CD1c-positive myeloid dendritic cell (primary cell): ENCODE results near the gene TMEM98.
"Not testable (repeated sequence)": the region's sequence is repeated elsewhere in the genome, so short reads cannot be mapped to it uniquely, and the experiment has no call there.

Source experiments
- DNase-seq: peaks from one replicate; pipeline ENCODE4 v3.0.0-alpha.2; 2016; ENCODE audit errors: extremely low spot score

The TMEM98 gene, protein sequence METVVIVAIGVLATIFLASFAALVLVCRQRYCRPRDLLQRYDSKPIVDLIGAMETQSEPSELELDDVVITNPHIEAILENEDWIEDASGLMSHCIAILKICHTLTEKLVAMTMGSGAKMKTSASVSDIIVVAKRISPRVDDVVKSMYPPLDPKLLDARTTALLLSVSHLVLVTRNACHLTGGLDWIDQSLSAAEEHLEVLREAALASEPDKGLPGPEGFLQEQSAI

DNA sequence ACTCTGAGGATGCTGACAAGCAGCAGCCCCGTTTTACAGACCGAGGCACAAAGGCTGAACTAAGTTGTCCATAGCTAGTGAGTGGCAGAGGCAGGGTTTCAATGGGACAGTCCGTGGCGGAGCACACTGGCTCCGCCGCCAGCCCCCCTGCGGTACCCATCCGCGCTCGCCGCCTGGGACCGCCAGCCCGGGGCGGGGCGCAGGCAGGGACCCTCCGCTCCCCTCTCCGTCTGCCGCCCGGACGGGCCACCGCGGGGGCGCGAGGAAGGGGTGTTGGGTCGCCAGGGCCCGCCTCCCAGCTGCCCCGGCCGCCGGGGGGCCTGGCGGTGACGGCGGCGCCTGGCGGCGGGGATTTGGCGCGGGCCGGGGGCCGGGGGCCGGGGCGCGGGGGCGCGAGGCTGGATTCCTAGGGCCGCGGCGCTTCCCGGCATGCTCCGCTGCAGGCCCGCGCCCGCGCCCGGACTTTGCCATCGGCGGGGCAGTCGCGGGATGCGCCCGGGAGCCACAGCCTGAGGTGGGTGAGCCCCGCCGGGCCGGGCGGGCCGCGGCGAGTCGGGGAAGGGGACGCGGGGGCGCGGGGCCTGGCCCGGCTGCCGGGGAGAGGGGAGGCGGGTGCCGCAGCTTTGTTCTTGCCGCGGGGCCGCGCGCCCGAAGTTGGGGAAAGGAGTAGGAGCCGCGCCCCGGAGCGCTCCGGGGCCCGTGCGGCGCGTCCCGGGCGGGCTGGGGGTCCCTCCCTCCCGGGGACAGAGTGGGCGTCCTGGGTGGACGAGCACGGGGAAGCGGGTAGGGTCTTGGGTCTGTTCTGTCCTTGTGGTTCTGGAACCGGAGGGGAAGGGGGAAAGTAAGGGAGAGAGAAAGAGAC is at the start of gene TMEM98:
TSS of gene TMEM98 (plus strand) at position 430 of the 862 bp plus-strand sequence. CDS start 3,376 bp downstream, outside the sequence.
- no peak for DNase-seq

DNA sequence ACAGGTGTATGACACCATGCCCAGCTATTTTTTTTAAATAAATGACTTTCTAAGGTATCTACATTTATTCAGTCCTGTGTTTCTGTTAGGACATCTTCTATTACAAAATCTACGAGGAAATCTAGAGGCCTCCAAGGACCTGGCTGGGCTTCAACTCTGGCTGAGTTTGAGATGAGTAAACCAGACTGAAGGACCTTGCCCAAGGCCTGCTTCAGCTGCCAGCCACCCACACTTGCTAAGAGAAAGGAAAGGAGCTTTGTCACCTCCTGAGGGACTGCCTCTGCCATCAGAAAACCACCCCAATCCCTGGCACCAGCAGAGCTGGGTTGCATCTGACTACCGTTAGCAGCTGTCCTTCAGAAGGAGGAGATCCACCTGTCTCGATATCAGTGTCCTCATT is 49.7 kb upstream of the TMEM98 start:
- DNase-seq: peak; percentile 9

DNA sequence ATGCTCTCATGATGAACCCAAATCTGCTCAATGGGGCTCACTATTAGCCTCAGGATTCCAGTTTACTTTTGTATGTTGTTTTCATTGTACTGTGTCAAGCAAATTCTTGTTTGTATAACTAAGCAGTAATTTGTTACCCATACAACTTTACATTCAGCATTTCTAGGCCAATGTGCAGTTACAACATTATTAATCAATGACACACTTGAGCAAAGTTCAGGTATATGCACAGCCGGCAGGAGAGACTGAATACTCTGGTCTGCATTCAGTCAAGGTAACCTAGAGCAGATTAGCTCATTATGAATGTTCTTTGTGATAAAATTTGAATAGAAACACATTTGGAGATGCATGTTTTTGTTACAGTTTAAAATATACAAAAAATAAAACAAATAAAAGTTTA is 48.8 kb upstream of the TMEM98 start:
- no peak for DNase-seq

DNA sequence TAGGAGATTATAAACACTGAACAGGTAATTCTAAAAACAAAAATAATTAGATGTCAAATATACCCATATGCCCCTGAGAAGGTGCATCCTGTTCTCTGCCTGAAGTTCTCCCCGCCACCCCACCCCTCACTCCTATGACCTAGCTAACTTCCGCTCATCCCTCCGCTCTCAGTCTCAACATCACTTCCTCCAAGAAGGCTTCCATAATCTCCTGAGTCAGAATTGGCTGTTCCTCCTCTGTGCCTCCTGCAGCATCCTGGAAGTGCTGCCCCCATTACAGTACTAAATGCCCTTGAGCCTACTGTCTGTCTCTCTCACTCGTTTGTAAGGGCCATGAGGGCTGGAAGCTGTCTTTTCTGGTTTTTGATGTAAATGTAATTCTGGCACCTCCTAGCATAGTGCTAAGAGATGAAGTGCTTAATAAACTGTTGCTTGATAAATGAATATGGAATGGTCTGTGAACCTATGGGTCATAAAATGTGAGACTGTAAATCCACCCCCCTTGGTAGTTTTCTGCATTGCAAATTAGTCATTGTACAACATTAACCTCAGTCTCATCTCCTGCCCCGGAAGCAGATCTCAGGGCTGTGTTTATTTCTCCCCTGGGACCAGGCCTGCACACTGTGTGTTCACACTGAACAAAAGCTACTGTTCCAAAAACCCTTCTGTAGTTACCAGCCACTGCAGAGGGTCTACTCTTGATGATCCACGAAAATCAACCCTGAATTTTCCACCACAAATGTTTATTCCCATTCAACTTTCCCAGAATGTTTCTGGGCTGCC is 47.1 kb upstream of the TMEM98 start:
- peak; percentile 18 for DNase-seq

DNA sequence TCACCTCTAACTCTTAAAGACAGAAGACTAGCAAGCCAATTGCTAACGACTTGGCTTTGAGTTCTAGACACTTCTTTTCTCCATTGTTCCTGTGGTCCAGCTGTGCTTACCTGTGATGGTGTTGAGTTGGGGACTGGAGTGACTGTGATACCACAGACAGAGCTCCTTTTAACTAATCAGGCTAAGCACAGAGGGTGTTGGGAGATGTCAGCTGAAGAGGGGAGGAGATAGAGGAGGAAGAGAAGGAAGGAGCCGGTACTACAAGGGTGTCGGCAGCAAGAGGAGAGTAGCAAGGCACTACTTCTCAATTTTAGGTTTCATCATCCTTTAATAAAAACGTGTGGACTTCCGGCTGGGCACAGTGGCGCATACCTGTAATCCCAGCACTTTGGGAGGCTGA is 45.9 kb upstream of the TMEM98 start:
- no peak for DNase-seq

DNA sequence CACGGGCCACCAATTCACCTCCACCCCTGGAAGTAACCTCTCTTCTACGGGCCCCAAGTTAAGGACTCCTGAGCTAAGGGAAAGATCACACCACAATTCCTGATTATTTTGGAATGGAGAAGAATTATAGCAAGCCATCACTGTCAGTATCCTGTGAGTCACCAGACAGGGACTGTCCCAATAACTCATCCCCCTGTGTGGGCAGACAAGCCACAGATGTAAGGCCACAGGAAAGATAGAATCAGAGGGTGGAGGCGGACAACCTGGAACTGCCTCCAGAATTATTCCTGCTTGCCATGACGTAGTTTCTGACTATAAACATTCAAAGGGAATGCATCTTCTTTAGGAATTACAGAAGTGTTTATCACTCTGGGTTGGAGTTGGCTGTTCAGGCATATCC is 45.2 kb upstream of the TMEM98 start:
- peak; percentile 33 for DNase-seq

DNA sequence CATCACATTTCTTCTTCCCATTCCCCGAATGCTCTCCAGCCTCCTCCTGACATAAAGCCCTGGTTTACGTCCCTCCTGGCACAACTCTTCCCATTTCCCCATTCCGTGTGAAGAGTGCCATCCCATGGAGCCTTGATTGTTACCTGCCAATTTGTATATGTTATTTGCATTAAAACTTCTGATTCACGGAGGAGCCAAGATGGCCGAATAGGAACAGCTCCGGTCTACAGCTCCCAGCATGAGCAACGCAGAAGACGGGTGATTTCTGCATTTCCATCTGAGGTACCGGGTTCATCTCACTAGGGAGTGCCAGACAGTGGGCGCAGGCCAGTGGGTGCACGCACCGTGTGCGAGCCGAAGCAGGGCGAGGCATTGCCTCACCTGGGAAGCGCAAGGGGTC is 41.0 kb upstream of the TMEM98 start:
- DNase-seq: not testable (repeated sequence)

DNA sequence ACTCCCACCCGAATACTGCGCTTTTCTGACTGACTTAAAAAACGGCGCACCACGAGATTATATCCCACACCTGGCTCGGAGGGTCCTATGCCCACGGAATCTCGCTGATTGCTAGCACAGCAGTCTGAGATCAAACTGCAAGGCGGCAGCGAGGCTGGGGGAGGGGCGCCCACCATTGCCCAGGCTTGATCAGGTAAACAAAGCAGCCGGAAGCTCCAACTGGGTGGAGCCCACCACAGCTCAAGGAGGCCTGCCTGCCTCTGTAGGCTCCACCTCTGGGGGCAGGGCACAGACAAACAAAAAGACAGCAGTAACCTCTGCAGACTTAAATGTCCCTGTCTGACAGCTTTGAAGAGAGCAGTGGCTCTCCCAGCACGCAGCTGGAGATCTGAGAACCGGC is 40.5 kb upstream of the TMEM98 start:
- not testable (repeated sequence) for DNase-seq

DNA sequence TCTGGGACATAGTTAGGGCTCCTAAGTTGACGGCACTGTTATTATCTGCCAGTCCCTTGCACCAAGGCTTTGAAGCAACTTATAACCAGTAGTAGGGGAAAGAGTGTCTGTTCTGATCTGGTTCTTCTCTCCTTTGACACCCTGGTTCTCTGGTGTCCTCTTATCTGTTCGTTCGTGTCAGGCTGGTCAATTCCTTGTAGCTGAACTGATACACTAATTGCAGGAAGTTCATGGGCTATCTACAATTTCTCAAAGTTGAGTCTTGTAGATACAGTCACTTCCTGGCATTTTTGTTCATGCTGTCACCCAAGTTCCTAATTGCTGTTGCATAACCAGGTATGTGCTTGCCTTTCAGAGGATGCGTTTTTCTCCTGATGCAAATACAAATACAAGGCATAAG is 33.7 kb upstream of the TMEM98 start:
- DNase-seq: no peak

DNA sequence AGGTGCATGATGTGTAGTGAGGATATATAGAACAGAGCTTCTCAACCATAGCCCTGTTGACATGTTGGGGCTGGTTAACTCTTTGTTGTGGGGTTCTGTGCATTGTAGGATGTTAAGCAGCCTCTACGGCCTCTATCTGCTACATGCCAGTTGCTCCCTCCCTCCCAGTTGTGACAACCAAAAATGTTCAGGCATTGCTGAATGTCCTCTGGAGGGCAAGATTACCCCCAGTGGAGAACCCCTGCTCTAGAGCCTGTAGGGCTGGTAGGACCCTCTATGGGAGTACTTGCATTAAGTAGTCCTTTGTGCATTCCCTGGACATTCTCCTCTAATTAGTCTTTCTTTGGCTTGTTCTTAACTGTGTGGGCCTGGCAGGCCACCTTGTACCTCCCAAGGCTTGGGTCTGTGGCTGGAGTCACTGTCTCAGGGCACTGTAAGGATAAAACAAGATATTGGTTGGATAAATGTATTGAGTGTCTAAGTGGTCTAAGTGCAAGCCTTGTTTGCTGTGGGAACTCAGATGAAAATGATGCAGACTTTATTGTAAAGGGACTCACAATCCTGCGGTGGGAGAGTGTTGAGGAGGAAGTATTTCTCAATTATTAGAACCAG is 31.2 kb upstream of the TMEM98 start:
- no peak for DNase-seq

DNA sequence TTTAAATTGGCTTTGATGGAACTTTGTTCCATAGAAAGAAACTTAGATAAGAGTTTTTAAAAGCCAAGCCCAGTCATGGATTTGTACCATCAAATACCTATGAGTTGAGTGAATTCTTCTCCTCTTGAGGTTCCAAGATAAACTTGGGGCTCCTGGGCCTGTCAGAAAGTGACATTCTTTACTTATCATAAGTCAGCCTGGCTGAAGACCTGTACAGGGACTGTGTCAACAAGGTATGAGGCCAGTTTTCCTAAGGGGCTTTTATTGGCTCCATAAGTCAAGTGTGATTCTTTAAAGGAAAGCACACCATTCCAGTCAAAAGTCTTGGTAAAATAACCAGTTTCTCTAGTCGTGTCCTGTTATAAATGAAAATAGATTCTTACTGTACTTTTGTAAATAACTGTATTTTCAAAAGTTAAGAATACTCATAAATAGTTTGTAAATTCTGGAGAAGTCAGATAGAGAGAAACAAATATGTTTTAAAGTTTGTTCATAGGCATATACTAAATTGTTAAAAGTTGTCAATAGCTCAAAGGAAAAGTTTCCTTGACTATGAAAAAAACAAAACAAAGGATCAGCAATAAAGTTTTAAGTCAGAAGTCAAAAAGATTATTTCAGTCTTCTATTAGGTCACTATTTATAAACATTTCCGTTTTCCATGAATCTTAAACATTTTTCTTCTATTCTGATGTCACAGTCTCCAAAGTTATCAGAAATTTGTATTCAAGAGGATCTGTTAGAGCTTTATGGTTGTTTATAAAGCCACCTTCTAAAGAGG is 28.5 kb upstream of the TMEM98 start:
- DNase-seq: no peak

DNA sequence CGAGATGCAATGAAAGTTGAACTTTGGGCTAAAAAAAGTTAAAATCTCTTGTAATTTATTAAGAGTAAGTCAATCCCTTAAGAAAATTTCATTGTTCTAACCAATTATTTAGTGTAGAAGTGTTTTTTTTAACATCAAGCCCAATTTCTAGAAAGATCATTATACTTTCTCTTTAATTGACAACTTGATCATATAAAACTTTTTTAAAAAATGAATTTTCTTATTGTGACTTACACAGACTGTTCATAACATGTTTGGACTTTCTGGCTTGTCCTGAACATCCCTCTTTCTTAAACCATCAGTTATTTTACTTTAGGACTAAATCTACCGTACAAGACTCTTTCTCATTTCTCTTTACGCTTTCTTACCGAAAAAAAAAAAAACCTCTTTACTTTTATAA is 26.2 kb upstream of the TMEM98 start:
- no peak for DNase-seq

DNA sequence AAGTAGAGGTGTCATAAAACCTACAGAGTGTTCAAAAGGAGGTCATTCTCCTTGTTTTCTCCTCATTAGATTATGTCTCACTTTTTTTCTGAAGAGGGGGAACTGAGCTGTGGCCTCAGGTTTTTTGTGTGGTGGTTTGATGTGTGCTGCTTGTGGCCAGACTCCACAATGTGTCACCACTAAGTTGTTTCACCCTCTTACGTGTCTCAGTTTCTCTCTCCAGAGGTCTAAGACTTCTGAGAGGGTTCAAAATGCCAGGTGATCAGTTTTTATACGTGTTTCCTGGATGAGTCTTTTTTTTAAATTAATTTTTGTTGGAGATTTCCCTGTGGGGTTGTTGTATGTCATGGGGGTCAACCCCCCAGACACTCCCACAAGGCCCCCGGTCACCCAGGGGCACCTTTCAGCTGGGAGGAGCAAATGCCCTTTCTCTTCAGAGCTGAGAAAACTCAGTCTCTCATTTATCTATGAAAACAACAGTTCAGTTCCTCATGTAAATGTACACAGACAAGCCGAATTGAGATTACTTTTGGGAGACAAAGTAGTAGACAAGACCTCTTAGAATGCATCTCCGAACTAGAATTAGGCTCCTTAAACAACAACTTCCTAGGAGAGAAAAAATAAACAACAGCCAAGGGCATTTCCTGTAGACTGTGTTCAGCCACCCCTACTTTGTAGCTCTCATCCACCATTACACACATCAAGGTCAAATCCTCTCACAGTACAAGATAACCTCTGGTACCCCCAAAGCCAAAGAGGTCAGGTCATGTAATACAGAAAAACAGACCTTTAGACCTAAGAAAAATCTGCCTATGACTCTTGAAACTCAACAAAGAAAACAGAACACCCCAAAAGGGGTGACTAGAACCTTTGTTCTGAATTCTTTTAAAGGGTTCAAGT is 23.9 kb upstream of the TMEM98 start:
- DNase-seq: no peak

DNA sequence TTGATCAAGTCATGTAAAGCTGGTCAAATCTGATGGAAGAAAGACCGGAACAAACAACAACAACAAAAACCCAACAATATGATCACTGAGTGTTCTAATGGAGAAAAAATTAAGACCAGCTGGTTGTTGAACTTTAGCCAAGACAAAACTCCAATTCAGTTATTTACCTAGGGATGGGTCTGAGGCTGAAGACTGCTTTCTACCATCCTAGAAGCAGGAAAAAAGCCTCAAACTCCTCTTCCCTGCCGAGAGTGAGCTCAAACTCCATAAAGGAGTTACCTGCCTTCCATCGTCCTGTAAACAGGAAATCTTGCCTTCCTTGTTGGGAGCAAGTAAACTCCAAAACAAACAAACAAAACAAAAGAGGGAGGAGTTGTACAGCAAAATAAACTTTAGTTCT is 23.1 kb upstream of the TMEM98 start:
- no peak for DNase-seq

DNA sequence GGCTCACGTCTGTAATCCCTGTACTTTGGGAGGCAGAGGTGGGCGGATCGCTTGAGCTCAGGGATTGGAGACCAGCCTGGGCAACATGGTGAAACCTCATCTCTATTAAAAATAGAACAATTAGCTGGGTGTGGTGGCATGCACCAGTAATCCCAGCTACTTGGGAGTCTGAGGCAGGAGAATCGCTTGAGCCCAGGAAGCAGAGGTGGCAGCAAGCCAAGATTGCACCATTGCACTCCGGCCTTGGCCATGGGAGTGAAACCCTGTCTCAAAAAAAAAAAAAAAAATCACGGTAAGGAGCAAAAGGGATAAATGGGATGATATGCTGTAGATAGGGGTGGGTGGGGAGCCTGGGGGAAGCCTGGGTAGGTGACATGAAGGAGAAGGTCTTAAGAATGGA is 20.4 kb upstream of the TMEM98 start:
- DNase-seq: no peak

DNA sequence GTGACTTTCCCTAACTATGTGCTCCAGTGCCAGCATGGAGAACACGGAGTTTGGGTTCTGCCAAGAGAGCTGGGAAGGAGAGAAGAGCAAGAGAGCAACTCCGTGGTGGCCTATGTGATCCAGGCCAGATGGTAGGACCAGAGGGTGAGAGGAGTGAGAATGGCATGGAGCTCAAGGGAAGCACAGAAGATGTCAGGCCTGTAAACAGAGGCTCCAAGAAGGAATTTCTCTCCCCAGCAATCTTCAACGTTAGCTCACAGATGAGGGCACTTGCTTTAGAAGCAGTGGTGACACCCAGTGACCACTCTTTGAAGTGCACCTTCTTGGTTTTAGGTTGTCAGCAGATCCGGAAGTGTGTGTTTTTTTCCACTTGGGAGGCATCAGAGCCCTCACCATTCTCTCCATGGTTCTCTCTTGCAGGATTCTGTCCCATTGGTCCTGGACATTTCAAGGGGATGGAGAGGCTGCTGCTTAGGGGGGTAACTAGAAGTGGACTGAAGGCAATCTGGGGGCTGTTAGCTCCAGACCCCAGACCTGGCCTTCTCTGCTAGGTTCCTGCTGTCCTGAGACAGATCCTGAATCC is 18.1 kb upstream of the TMEM98 start:
- peak; percentile 66 for DNase-seq

DNA sequence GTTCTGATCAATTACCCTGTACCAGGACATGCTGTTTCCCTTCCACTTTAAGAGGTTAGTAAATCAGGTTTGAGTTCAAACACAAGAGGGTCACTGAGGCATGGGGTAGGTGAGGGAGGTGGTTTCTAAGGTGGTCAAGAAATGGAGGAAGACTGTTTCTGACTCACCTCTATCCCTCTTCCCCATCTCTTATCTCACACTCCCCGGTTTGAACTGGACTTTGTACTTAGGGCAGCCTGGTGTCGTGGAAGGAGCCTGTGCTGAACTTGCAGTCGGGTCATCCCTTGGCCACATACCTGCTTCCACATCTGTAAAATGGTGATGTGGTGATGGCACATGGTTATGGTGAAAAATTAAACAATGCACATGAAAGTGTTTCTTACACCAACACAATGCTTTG is 17.2 kb upstream of the TMEM98 start:
- DNase-seq: no peak

DNA sequence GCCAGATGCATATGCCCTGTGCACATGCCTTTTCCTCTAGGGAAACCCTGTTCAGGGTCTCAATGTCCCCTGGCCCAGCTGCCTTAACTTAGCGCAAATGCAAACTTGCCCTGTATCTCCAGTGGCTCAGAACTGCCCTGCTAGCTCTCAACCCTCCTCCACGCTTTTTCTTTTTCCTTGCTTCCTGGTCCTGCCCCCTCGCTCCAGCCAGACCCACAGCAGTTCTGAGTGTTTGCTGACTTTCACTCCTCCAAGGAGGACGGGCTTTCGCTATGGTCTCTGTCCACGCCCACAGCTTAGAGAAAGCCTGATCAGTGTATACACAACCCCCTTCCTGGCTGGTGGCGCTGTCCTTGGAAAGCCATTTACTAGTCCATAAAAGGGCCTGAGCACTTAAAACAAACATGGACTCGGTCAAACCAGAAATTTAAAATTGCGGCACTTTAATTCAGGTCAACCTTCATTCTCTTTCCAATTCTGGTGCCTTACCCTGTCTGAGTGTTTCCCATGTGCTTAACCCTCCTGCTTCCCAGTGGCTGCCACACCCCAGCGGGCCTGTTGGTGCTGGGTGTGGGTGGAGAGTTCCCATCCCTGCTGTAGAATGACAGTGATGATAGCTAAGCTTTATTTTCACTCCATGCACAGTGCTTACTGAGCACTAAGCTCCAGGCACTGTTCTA is 15.6 kb upstream of the TMEM98 start:
- DNase-seq: no peak

DNA sequence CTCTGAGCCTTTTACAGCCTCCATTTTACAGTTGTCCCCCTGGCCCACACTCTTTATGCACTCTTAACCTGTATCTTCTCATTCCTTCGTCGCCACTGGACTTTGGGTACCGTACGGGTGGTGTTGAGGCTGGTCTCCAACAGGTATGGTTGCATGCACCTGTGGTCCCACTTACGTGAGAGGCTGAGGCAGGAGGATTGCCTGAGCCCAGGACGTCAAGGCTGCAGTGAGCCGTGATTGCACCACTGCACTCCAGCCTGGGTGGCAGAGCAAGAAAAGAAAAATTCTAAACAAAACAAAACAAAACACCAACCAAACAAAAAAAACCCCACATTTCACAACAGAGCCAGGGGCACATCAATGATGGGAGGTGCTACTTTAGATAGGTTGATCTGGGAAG is 14.4 kb upstream of the TMEM98 start:
- no peak for DNase-seq
